ENCODE results near the gene PLEKHB2. TPM values are rescaled to one million over a fixed set of nuclear protein-coding genes. Genes with fewer than 3 reads are reported as not detected.
"Not testable (repeated sequence)": the region's sequence is repeated elsewhere in the genome, so short reads cannot be mapped to it uniquely, and the experiment has no call there.

The PLEKHB2 gene
- total RNA-seq, 2 donors from 2014 or later, result 77.1 to 107 TPM

- intact Hi-C loops (cut with DNase I), result no loop called here
- H3K4me1 ChIP-seq (replicated peaks), result no peaks in the 10 kb centered on the region
- H3K4me3 ChIP-seq, result no peak overlapping the region
- H3K27ac ChIP-seq, result no peak overlapping the region
- H3K27me3 ChIP-seq (replicated peaks; ENCODE audit: insufficient read depth), result no peaks in the 10 kb centered on the region
- no peaks in the 10 kb centered on the region for H3K9me3 ChIP-seq
- WGBS, result 97% methylated on average over 41 of the region's 46 CpGs
- DNase-seq (ENCODE audit: low spot score), result no peak
- no peaks in the 10 kb centered on the region for H3K36me3 ChIP-seq
- no peak for TF ChIP-seq CTCF (IDR thresholded peaks at IDR 0.05)
- no peak for TF ChIP-seq POLR2AphosphoS5 (IDR thresholded peaks at IDR 0.05)
- no peak for TF ChIP-seq POLR2A (IDR thresholded peaks at IDR 0.05)
These were observed 50.2 kb downstream of the PLEKHB2 start for GRCh38 chr2:131155208-131155855.

GRCh38 chr2:131156452-131157149 lies 51.5 kb downstream of the PLEKHB2 start:
- intact Hi-C loops (cut with DNase I), result no loop called here
- TF ChIP-seq POLR2A (IDR thresholded peaks at IDR 0.05) (no peak), POLR2AphosphoS5 (IDR thresholded peaks at IDR 0.05) (no peak), CTCF (IDR thresholded peaks at IDR 0.05) (no peak)
- Histone ChIP-seq H3K27ac (no peak overlapping the region), H3K9me3 (no peaks in the 10 kb centered on the region), H3K4me1 (replicated peaks) (no peaks in the 10 kb centered on the region), H3K27me3 (replicated peaks; ENCODE audit: insufficient read depth) (no peaks in the 10 kb centered on the region), H3K4me3 (no peak overlapping the region), H3K36me3 (no peaks in the 10 kb centered on the region)
- WGBS, result 79% methylated on average over 11 of the region's 12 CpGs
- no peak for DNase-seq (ENCODE audit: low spot score)

- H3K9me3 ChIP-seq; H3K27me3 ChIP-seq (replicated peaks; ENCODE audit: insufficient read depth); H3K4me3 ChIP-seq; H3K27ac ChIP-seq; intact Hi-C loops (cut with DNase I); H3K36me3 ChIP-seq; DNase-seq (ENCODE audit: low spot score); H3K4me1 ChIP-seq (replicated peaks): not testable (repeated sequence)
- 94% methylated on average over 5 of the region's 5 CpGs for WGBS
These were observed 60.4 kb downstream of the PLEKHB2 start for GRCh38 chr2:131165562-131165961.

- DNase-seq (ENCODE audit: low spot score), result no peak
- WGBS, result 84% methylated on average over 5 of the region's 5 CpGs
- no peak for TF ChIP-seq POLR2AphosphoS5 (IDR thresholded peaks at IDR 0.05)
- TF ChIP-seq POLR2A (IDR thresholded peaks at IDR 0.05), result no peak
- TF ChIP-seq CTCF (IDR thresholded peaks at IDR 0.05), result no peak
- H3K27ac ChIP-seq, result no peak overlapping the region
- no peaks in the 10 kb centered on the region for H3K9me3 ChIP-seq
- no peak overlapping the region for H3K4me3 ChIP-seq
- no peaks in the 10 kb centered on the region for H3K27me3 ChIP-seq (replicated peaks; ENCODE audit: insufficient read depth)
- no peaks in the 10 kb centered on the region for H3K36me3 ChIP-seq
- intact Hi-C loops (cut with DNase I), result no loop called here
- no peaks in the 10 kb centered on the region for H3K4me1 ChIP-seq (replicated peaks)
These were observed 63.4 kb downstream of the PLEKHB2 start for GRCh38 chr2:131168538-131168937.

- H3K27me3 ChIP-seq (replicated peaks; ENCODE audit: insufficient read depth); intact Hi-C loops (cut with DNase I): not testable (repeated sequence)
These were observed 72.9 kb downstream of the PLEKHB2 start for GRCh38 chr2:131178050-131178449.

GRCh38 chr2:131178721-131179418 lies 73.7 kb downstream of the PLEKHB2 start:
- H3K4me3 ChIP-seq; H3K27me3 ChIP-seq (replicated peaks; ENCODE audit: insufficient read depth); H3K9me3 ChIP-seq; H3K4me1 ChIP-seq (replicated peaks); DNase-seq (ENCODE audit: low spot score); H3K27ac ChIP-seq; H3K36me3 ChIP-seq; intact Hi-C loops (cut with DNase I): not testable (repeated sequence)
- 89% methylated on average over 15 of the region's 15 CpGs for WGBS

More at GRCh38 chr2:131178050-131178449, 72.9 kb downstream of the PLEKHB2 start:
- not testable (repeated sequence) for H3K27ac ChIP-seq; H3K4me3 ChIP-seq; DNase-seq (ENCODE audit: low spot score); H3K9me3 ChIP-seq; H3K36me3 ChIP-seq; H3K4me1 ChIP-seq (replicated peaks)
- 85% methylated on average over 10 of the region's 10 CpGs for WGBS

GRCh38 chr2:131181451-131181850 lies 76.3 kb downstream of the PLEKHB2 start:
- intact Hi-C loops (cut with DNase I); DNase-seq (ENCODE audit: low spot score); H3K27me3 ChIP-seq (replicated peaks; ENCODE audit: insufficient read depth); H3K27ac ChIP-seq; H3K9me3 ChIP-seq; H3K4me3 ChIP-seq; H3K4me1 ChIP-seq (replicated peaks); H3K36me3 ChIP-seq: not testable (repeated sequence)
- WGBS, result 78% methylated on average over 4 of the region's 4 CpGs

- H3K9me3 ChIP-seq; H3K27ac ChIP-seq; DNase-seq (ENCODE audit: low spot score); H3K27me3 ChIP-seq (replicated peaks; ENCODE audit: insufficient read depth); H3K4me1 ChIP-seq (replicated peaks); H3K36me3 ChIP-seq; H3K4me3 ChIP-seq; intact Hi-C loops (cut with DNase I): not testable (repeated sequence)
- 19% methylated on average over 3 of the region's 3 CpGs for WGBS
These were observed 88.3 kb downstream of the PLEKHB2 start for GRCh38 chr2:131193421-131193820.

GRCh38 chr2:131196186-131196585 lies 91.0 kb downstream of the PLEKHB2 start:
- H3K9me3 ChIP-seq; H3K4me1 ChIP-seq (replicated peaks); H3K36me3 ChIP-seq; DNase-seq (ENCODE audit: low spot score); H3K4me3 ChIP-seq; H3K27ac ChIP-seq; H3K27me3 ChIP-seq (replicated peaks; ENCODE audit: insufficient read depth); intact Hi-C loops (cut with DNase I): not testable (repeated sequence)
- WGBS, result 66% methylated on average over 2 of the region's 2 CpGs
